ENCODE data around the gene PDIA5.

PDIA5 gene

GRCh38 chr3:123080864-123081562, 14.2 kb downstream of the PDIA5 start:
- no peak for DNase-seq (ENCODE audit: extremely low read depth, low read depth)
- no peak for TF ChIP-seq CTCF (IDR thresholded peaks at IDR 0.05; ENCODE audit: low read depth, low read length)

- TF ChIP-seq CTCF (IDR thresholded peaks at IDR 0.05; ENCODE audit: low read depth, low read length): no peak
- DNase-seq (ENCODE audit: extremely low read depth, low read depth): no peak
Measured at GRCh38 chr3:123081718-123082369, 15.0 kb downstream of the PDIA5 start.

- no peak for TF ChIP-seq CTCF (IDR thresholded peaks at IDR 0.05; ENCODE audit: low read depth, low read length)
- DNase-seq (ENCODE audit: extremely low read depth, low read depth): no peak
Measured at GRCh38 chr3:123082370-123083065, 15.7 kb downstream of the PDIA5 start.

- no peak for DNase-seq (ENCODE audit: extremely low read depth, low read depth)
- no peak for TF ChIP-seq CTCF (IDR thresholded peaks at IDR 0.05; ENCODE audit: low read depth, low read length)
Measured at GRCh38 chr3:123083383-123084124, 16.7 kb downstream of the PDIA5 start.

- no peak for TF ChIP-seq CTCF (IDR thresholded peaks at IDR 0.05; ENCODE audit: low read depth, low read length)
- no peak for DNase-seq (ENCODE audit: extremely low read depth, low read depth)
Measured at GRCh38 chr3:123084192-123084591, 17.4 kb downstream of the PDIA5 start.

GRCh38 chr3:123084738-123085237, 18.0 kb downstream of the PDIA5 start:
- no peak for DNase-seq (ENCODE audit: extremely low read depth, low read depth)
- no peak for TF ChIP-seq CTCF (IDR thresholded peaks at IDR 0.05; ENCODE audit: low read depth, low read length)
